ENCODE measurements around the gene CDH3.

Gene CDH3

DNA sequence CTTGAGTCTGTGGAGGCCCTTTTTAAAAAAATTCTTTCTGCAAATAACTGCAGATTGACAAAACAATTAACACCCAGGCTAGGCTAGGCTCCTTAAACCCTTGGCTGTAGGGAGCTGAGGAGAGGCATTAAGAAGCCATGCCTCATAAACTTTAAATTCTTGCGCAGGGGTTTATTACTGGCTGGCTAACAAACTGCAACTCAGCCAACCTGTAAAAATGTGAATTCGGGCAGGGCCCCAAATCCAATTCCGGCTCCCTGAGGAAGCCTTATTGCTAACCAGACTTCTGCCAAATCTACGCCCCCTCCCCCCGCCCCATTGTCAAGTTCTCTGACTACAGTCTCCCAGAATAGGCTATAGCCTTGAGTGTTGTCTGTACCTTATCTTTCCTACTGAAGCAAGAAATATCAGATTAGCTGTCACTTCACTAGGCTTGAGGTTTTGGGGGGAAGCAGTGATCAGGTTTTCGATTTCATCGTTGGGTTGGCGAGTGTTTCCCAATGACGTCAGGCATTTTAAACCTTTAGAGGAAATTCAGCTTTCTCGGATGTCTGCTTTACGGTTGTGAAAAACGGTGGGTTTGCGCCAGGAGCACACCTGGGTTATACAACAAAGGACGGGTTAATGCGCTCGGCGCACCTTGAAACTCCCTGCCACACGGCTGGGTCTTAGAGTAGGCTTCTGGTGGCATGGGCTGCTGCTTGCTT, 2.0 kb downstream of the CDH3 start:
- in situ Hi-C loops (cut with MboI; ENCODE audit: low sequenced_read_pairs), result no loop called here

DNA sequence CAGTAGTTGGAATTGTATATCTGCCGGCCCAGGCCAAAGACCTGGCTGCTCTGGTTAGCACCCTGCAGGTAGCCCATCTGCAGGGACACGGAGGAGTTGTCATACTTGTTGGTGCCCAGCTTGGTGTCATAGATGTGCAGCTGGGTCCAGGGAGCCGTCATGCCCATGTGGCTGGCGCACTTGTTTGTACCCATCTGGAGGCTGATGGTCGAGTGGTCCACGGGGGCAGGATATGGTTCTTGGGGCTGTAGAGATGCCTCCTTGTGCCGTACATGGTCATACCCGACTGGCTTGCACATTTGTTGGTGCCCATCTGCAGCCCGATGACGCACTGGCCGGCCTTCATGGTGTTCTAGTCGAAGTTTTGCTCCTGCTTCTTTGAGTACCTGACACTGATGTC, 6.0 kb downstream of the CDH3 start:
- in situ Hi-C loops (cut with MboI; ENCODE audit: low sequenced_read_pairs), result no loop called here

DNA sequence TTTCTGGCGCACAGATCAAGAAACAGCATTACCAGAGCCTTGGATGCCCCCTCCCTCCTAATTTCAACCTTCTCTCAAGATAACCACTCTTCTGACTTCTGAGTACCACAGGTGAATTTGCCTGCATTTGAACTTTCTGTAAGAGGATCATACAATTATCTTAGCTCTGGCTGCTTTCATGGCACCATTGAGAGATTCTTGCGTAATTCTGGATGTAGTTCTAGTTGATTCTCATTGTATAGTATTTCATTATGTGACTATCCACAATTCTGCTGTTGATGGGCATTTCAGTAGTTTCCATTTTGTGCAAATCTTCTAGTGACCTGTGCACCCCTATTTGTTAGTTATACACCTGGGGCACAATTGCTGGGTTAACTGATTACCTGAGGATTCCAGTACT, 7.5 kb downstream of the CDH3 start:
- in situ Hi-C loops (cut with MboI; ENCODE audit: low sequenced_read_pairs), result no loop called here

DNA sequence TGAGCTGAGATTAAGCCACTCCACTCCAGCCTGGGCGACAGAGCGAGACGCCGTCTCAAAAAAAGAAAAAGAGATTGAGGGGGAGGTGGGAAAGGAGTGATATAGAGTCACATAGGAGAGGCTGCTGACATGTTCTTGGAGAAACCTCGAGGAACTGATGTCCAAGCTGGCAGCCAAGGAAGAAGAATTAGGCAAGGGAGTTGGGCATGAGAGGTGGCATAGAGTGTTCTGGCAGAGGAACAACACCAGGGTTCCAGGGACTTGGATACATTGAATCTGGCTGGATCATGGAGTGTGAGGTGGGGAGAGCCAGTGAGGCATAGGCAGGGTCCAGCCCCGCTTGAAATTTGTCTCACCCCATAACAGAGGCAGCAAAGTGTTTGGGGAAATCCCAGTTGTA, 10.7 kb downstream of the CDH3 start:
- in situ Hi-C loops (cut with MboI; ENCODE audit: low sequenced_read_pairs), result no loop called here

DNA sequence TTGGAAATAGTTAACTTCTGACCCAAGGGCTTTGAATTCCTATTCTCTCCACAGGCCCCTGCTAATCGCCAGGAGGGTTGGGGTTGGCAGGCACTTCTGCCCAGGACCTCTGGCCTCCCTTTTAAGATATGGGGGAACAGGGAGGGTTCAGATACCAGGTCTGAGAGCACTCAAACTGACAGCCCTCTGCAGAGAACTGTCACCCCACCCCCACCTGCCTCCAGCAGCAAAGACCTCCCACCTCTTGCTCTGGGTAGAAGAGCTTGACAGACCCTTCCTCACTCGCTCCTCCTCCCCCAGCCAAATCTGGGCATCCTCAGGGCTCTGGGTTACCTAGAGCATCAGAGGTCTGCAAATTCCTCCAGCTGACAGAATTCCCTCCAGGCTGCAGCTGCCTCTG, 11.6 kb downstream of the CDH3 start:
- in situ Hi-C loops (cut with MboI; ENCODE audit: low sequenced_read_pairs), result no loop called here

DNA sequence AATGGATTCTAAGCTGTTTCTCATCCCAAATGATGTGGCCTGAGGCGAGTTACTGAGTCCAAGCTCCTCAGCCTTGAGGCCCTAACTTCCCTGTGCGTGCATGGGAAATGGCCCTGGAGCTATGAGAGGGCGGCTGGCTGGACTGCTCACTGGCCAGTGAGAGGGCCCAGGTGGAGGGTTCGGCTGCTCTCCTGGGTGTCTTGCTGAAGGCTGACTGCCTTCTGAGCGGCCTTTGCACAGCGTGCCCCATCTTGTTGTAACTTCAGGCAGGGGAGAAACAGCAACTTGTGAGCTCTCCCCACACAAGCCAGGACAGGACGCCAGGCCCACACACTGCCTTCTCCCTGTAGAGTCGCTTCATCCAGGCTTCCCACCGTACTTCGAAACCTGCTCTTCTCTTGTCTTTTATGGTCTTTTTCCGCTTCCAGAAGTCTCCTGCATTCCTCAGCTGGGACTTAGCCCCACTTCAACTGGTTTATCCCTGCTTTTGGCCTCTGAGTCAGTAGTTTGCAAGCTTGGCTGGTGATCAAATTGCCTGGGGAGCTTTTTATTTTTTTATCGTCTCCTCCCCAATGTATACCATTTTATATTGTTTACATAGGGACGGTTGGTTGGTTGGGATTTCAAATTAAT, 13.3 kb downstream of the CDH3 start:
- in situ Hi-C loops (cut with MboI; ENCODE audit: low sequenced_read_pairs), result no loop called here

DNA sequence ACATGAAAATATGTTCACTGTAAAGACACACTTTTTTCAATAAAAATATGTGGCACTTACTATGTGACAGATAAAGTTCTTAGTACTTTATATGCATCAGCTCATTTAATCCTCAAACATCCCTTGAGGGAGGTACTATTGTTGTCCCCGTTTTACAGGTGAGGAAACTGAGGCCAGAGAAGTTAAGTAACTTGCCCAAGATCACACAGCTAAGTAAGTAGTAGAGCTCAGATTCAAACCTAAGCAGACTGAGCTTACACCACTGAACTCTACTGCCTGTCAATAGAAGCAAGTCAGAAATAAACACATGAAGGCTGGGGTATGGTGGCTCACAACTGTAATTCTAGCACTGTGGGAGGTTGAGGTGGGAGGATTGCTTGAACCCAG, 13.9 kb downstream of the CDH3 start:
- in situ Hi-C loops (cut with MboI; ENCODE audit: low sequenced_read_pairs), result no loop called here

DNA sequence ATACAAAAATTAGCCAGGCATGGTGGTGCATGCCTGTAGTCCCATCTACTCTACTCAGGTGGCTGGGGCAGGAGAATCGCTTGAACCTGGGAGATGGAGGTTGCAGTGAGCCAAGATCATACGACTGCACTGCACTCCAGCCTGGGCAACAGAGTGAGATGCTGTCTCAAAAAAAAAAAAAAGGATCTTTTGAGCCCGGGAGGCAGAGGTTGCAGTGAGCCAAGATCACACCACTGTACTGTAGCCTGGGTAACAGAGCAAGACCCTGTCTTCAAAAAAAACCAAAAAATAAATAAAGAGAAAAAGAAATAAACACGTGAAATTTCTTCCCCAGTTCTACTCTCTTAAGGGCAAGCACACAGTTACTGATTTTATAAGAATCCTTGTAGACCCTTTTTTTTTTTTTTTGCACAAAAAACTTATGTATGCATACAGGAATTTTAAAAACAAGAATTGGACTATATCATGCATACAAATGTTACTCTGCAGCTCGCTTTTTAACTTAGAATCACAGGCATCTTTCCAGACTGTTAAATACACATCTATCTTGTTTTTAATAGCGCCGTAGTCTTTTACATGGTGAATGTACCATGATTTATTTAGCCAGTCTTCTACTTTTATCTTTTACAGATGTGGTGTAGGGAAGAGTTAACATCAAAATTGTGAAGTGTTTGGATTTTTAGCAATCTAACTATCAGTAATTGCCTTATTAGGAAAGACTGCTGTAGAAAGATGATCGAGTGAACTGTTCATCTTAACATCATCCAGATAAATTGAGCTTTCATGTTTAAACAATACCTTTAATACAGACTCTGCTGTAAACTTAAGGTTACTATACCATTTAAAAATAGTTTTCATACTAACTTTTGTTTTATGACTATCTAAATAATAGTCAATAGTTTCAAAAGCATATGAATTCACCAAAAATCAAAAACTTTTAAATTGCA, 14.6 kb downstream of the CDH3 start:
- in situ Hi-C loops (cut with MboI; ENCODE audit: low sequenced_read_pairs), result no loop called here

DNA sequence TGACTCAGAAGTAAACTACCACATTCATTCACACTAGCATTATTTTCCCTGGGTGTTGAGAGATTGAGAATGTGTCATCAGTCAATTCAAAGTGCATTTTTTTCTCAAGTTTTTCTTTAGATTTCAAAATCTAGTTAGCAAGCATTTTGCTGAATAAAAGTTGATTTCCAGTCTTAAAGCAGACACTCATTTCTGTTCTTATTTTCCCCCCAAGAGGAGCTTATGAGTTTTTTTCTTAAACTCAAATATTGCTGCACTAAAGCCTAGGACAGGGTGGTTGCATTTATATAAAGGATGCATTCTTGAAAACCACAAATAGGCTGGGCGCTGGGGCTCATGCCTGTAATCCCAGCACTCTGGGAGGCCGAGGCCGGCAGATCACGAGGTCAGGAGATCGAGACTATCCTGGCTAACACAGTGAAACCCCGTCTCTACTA, 15.3 kb downstream of the CDH3 start:
- in situ Hi-C loops (cut with MboI; ENCODE audit: low sequenced_read_pairs), result no loop called here

DNA sequence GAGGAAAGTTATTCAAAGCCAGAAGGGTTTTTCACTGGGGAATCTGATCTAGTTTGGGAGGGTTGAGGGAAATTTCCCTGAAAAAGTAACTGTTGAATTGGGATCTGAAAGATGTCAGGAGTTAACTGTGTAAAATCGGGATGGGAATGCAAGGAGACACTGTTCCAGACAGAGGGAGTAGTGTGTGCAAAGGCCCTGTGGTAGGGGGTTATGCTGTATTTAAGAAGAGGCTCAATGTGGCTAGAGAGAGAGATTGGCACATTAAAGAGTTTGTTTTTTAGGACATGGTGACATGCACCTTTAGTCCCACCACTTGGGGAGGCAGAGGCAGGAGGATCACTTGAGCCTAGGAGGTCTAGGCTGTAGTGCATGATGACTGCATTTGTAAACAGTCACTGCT, 16.9 kb downstream of the CDH3 start:
- in situ Hi-C loops (cut with MboI; ENCODE audit: low sequenced_read_pairs), result no loop called here

DNA sequence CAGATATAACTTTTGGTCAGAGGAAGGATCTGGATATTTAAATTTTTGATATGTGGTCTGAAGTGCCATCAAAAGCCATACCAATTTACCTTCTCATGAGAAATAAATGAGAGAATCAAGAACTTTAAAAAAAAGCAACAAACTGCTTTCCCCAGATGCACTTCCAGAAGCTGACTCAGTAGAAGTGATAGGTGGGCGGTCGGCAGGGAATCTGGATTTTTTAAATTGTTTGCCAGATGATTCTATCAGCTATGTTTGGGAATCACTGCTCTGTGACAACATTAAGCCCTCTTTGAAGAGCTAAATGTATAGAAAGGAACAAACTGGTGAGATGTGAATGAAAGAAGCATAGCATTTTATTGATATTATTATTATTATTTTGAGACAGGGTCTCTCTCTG, 19.2 kb downstream of the CDH3 start:
- in situ Hi-C loops (cut with MboI; ENCODE audit: low sequenced_read_pairs), result no loop called here

DNA sequence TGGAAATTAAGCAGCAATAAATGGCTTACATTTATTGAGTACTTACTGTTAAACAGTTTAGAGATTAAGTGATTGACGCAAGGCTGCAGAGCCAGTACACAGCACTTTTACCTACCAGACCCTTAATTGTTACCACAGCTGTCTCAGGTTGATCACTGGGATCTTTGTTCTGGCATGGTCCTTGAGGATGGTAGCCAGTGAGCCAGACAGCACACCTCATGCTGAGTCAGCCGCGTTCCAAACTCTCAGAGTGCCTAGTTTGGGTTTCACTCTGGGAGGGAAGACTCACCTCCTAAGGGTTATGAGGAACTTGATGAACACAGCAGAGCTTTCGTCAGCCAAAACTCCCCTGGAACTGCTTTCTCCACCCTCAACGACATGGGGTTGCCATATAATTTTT, 20.4 kb downstream of the CDH3 start:
- in situ Hi-C loops (cut with MboI; ENCODE audit: low sequenced_read_pairs), result no loop called here

DNA sequence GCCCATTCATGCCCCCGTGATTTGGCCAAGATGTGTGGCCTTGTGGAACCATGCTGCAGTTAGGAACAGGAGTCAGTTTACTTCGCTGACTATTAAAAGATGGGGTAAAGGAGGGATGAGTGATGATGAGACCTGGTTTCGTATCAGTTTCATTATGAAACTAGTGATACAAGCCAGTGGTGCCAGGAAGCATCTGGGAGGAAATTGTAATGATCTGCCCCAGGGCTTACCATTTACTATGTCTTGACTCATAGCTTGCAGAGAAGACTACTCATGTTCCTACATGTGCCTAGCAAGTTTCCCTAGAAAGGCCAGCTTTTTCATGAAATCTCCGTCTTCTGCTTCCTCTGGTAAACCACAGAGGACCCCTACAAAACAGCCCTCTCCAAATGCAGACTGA, 23.2 kb downstream of the CDH3 start:
- in situ Hi-C loops (cut with MboI; ENCODE audit: low sequenced_read_pairs), result no loop called here

DNA sequence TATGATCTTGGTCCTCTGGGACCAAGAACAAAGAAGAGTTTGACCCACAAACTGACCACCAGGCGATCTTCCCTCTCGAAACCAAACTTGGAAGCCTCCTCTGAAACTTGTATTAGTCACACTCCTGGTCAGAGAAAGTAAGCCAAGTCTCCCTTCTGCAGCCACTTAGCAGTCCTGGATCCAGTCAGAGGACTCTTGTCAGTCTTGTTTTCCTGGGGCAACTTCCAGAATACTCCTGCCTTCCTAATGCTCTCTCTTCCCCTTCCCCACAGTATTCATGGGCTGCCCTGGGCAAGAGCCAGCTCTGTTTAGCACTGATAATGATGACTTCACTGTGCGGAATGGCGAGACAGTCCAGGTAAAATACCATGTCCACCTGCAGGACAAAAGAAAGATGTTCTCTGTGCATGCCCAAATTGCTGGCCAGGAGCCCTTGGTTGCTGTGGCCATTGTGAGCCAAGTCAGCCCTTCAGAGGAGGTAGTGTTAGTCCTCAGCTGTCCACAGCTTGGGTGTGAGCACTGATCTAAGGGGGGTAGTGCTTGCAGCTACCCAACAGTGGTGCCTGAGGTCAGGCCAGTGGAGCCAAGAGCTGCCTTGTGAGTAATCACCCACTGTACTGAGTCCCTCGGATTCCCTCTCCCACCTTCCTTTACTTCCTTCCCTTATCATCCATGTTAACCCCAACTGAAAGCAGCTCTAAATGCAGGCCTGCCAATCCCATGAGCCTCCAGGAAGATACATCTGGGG, 31.2 kb downstream of the CDH3 start:
- in situ Hi-C loops (cut with MboI; ENCODE audit: low sequenced_read_pairs), result no loop called here

DNA sequence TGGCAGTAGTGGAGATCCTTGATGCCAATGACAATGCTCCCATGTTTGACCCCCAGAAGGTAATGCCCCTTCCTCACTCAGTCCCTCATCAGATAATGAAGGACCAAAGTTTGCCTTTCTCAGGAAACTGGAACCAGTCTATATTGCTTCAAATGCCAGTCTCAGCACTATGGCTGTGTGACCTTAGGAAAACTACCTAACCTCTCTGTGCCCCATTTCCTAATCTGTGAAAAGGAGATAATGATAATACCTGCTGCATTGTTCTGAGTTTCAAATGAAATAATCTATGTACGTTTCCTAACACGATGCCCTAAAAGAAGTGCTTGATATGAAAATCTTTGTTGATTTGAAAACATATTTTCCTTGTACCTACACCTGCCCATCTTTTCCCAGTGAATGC, 35.9 kb downstream of the CDH3 start:
- in situ Hi-C loops (cut with MboI; ENCODE audit: low sequenced_read_pairs), result no loop called here

DNA sequence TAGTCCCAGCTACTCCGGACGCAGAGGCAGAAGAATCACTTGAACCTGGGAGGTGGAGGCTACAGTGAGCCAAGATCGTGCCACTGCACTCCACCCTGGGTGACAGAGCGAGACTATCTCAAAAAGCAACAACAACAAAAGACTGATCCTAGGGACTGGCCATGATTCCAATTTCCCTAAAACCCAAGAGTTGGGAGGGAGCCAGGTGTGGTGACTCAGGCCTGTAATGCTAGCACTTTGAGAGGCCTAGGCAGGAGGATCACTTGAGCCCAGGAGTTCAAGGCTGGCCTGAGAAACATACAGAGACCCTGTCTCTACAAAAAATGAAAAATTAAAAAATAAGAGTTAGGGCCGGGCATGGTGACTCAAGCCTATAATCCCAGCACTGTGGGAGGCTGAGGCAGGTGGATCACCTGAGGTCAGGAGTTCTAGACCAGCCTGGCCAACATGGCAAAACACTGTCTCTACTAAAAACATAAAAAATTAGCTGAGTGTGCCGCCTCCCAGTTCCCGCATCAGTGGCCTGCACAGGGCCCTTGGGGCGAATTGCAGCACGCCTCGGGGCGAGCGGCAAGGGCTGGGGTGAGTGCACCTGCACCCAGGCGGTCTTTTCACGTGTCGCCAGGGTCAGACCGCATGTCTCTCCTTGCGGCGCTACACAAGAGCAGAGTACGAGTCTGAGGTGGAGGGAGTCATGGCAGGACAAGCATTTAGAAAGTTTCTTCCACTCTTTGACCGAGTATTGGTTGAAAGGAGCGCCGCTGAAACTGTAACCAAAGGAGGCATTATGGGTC, 40.8 kb downstream of the CDH3 start:
- in situ Hi-C loops (cut with MboI; ENCODE audit: low sequenced_read_pairs), result no loop called here

DNA sequence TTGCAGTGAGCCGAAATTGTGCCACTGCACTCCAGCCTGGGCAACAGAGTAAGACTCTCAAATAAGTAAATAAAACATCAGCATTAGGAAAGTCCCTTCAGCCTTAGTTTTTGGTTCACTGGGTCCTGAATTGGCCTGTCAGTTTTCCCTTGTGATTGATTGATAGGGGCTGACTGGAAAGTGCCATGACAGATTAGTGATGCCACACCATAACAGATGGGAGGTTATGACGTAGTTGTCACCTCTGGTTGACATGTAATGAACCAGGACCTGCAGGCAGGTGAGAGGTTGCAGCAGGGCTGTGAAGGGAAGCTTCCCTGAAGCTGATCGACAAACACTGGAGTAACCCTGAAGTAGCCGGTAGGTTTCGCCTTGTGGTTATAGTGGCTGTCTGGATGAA, 41.8 kb downstream of the CDH3 start:
- in situ Hi-C loops (cut with MboI; ENCODE audit: low sequenced_read_pairs), result no loop called here

DNA sequence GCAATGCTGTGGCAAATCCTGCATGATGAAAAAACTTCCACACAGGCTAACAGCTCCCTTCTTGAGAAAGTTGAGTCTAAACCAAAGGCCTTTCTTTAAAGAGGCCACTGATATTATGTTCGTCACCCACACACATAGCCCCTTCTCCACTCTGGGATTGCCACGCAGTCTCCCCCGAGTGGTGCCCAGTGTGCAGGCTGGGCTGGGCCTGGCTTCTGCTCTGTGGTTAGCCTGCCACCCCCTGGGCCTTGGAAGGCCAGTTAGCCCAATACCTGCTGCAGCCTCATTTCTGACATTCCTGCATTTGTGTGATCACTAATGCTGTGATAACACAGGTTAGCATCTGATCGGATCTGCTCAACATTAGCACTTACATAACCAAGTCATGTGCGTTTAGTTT, 44.8 kb downstream of the CDH3 start:
- in situ Hi-C loops (cut with MboI; ENCODE audit: low sequenced_read_pairs), result no loop called here

DNA sequence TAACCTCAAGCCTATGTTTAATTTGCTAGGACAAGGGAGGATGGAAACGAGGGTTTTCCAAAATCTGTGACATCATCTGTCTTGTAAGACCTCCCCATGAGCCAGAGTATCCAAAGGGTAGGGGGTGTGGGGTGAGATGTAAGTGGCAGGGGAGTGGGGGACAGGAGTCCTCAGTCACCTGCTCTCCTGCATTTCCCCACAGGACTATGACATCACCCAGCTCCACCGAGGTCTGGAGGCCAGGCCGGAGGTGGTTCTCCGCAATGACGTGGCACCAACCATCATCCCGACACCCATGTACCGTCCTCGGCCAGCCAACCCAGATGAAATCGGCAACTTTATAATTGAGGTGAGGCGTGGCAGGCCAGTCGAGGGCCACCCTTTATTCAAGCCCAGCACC, 50.5 kb downstream of the CDH3 start:
- in situ Hi-C loops (cut with MboI; ENCODE audit: low sequenced_read_pairs), result no loop called here

DNA sequence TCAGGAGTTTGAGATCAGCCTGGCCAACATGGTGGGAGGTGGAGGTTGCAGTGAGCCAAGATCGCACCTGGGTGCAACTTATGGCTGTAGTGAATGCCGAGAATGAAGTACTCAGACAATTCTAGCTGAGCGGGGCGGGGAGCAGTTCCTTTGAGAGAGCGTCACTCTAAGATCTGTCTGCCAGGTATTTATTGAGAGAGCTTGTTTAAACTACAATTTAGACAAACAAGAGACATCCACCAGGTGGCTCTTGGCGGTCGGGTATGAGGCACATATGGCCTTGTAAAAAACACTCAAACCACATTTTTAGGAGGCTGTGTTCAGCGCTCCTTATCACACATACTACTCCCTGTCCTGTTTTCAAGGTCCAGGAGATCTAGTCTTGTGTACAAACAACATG, 51.4 kb downstream of the CDH3 start:
- in situ Hi-C loops (cut with MboI; ENCODE audit: low sequenced_read_pairs), result no loop called here
